Mesendoderm (in vitro differentiated cells): ENCODE data around the gene GLS.

Experiments used
- DNase-seq: peaks from one replicate; pipeline ENCODE4 v3.0.0; 2013
- H2AK5ac ChIP-seq: 2 replicates; pipeline ENCODE4 v1.6.1; 2013; ENCODE audit warnings: low read length, inconsistent platforms
- H2BK120ac ChIP-seq: 2 replicates; pipeline ENCODE4 v1.6.1; 2013; ENCODE audit warnings: low read depth, mild to moderate bottlenecking, low read length, moderate library complexity, mixed read lengths
- H2BK15ac ChIP-seq: replicated peaks from 2 replicates; pipeline ENCODE4 v1.6.1; 2013; ENCODE audit warnings: low read depth, mild to moderate bottlenecking, moderate library complexity
- H2BK5ac ChIP-seq: 2 replicates; pipeline ENCODE4 v1.6.1; 2013; ENCODE audit warnings: low read length, inconsistent platforms
- H3K18ac ChIP-seq: 2 replicates; pipeline ENCODE4 v1.6.1; 2013; ENCODE audit warnings: mild to moderate bottlenecking, low read length, mixed read lengths
- H3K23ac ChIP-seq: one replicate; pipeline ENCODE4 v1.6.1; 2013; ENCODE audit warnings: low read length
- H3K27ac ChIP-seq: 2 replicates; pipeline ENCODE4 v1.5.1; 2013; ENCODE audit warnings: low read depth, mild to moderate bottlenecking, inconsistent platforms, low read length, moderate library complexity
- H3K27me3 ChIP-seq: 2 replicates; pipeline ENCODE4 v1.6.1; 2013; ENCODE audit warnings: low read length, control low read depth, mild to moderate bottlenecking, inconsistent platforms; ENCODE audit not compliant: insufficient read depth, poor library complexity
- H3K36me3 ChIP-seq: 2 replicates; pipeline ENCODE4 v1.6.1; 2013; ENCODE audit warnings: low read length, inconsistent platforms; ENCODE audit not compliant: control insufficient read depth, insufficient read depth
- H3K4ac ChIP-seq: one replicate; pipeline ENCODE4 v1.6.1; 2013; ENCODE audit warnings: low read depth, mild to moderate bottlenecking, low read length, moderate library complexity
- H3K4me1 ChIP-seq: 2 replicates; pipeline ENCODE4 v1.6.1; 2013; ENCODE audit warnings: low read depth, low read length, inconsistent platforms; ENCODE audit not compliant: control insufficient read depth
- H3K4me2 ChIP-seq: 2 replicates; pipeline ENCODE4 v1.6.1; 2013; ENCODE audit warnings: low read length
- H3K4me3 ChIP-seq: 2 replicates; pipeline ENCODE4 v1.5.1; 2013; ENCODE audit warnings: mild to moderate bottlenecking, low read length
- H3K56ac ChIP-seq: one replicate; pipeline ENCODE4 v1.6.1; 2013; ENCODE audit warnings: low read length
- H3K79me1 ChIP-seq: 2 replicates; pipeline ENCODE4 v1.6.1; 2013; ENCODE audit warnings: low read length, inconsistent platforms
- H3K79me2 ChIP-seq: 2 replicates; pipeline ENCODE4 v1.6.1; 2013; ENCODE audit warnings: mild to moderate bottlenecking, low read length; ENCODE audit not compliant: control insufficient read depth, insufficient read depth
- H3K9ac ChIP-seq: 2 replicates; pipeline ENCODE4 v1.6.1; 2013; ENCODE audit warnings: low read length, inconsistent platforms
- H4K5ac ChIP-seq: one replicate; pipeline ENCODE4 v1.6.1; 2013; ENCODE audit warnings: low read length
- H4K8ac ChIP-seq: one replicate; pipeline ENCODE4 v1.6.1; 2013; ENCODE audit warnings: low read depth, mild to moderate bottlenecking, control low read depth, low read length, moderate library complexity
- WGBS: extraction: QIAGEN DNeasy Blood & Tissue Kit; methylation state at CpG from one replicate; pipeline ENCODE4 v1.1.7; 2013; ENCODE audit warnings: low lambda C conversion rate, missing lambda C conversion rate; ENCODE audit not compliant: insufficient coverage; ENCODE audit errors: extremely low coverage; 5-methylcytosine and 5-hydroxymethylcytosine counted together

GLS gene

DNA sequence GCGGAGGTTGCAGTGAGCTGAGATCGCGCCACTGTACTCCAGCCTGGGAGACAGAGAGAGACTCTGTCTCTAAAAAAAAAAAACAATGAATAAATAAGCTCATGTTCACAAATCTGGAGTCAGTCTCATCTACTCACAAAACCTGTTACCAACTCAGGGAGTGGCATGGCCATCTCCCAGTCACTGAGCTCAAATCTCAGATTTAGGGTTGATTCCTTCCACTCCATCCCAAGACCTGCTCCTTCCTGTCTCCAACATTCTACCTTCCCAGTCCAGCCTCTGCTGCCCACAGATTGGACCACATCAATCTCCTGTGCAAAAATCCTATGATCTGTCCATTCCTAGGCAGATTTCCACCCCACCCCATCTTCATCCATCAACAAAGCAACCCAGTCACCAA, 131.7 kb downstream of the GLS start:
- Histone ChIP-seq H2BK5ac (no peak overlapping the region), H4K8ac (no peak overlapping the region), H3K27ac (no peak overlapping the region), H3K79me2 (peaks cover 2% of the 10 kb centered on the region), H2AK5ac (no peak overlapping the region), H3K4me2 (no peak overlapping the region), H4K5ac (no peak overlapping the region), H3K4me3 (no peak overlapping the region), H2BK15ac (no peak overlapping the region), H3K18ac (no peak overlapping the region), H3K9ac (no peak overlapping the region), H3K27me3 (no peaks in the 10 kb centered on the region), H3K4ac (no peak overlapping the region), H3K4me1 (peaks cover 2% of the 10 kb centered on the region), H3K36me3 (no peaks in the 10 kb centered on the region), H3K56ac (no peak overlapping the region), H3K79me1 (peaks cover 3% of the 10 kb centered on the region), H3K23ac (no peak overlapping the region), H2BK120ac (no peak overlapping the region)
- no CpG with 5 or more reads among the region's 3 CpGs for WGBS
- DNase-seq = no peak

DNA sequence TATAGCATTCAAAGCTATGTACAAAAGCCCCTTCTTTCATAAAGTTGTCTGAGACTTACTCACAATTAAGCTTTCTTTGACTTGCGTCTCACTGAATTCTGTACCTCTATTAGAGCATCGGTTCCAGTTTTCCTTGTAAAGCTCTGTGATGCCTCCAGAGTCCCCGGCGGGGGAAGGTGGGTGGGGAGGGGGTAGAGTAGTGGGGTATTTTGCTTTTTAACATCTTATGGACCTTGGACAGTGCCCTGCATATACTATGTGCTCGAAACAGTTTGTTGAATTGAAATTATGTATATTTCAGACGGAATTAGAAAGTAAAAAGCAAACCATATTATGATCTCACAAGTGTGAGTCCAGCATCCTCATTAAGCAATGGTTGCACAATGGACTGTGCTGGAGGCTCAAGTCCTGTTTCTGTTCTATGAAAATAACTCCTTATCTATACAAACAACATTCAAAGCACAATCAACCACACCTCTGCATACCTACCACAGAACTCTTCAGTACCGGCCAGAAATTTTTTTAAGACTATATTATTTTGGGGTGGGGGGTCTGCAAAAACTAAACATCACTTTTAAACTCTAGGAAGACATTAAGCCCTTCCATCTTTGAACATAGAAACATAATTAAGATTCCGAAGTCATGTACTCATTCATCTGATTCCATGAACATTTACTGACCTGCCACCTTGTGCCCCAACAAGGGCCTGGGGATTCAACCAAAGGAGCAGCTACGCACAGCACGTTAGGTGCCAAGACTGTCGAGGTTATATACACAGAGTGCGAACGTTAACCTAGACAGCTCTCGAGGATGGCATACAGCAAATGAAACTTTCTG, 132.4 kb downstream of the GLS start:
- Histone ChIP-seq H3K9ac (peak overlapping the region; percentile 74), H2BK5ac (no peak overlapping the region), H3K4ac (no peak overlapping the region), H2AK5ac (no peak overlapping the region), H2BK120ac (no peak overlapping the region), H4K5ac (no peak overlapping the region), H3K4me3 (peak overlapping the region; percentile 63), H3K4me1 (peaks cover 2% of the 10 kb centered on the region), H3K27me3 (no peaks in the 10 kb centered on the region), H3K79me1 (peaks cover 3% of the 10 kb centered on the region), H3K36me3 (no peaks in the 10 kb centered on the region), H3K23ac (no peak overlapping the region), H3K56ac (peak overlapping the region; percentile 94), H4K8ac (no peak overlapping the region), H2BK15ac (no peak overlapping the region), H3K27ac (no peak overlapping the region), H3K79me2 (peaks cover 2% of the 10 kb centered on the region), H3K18ac (no peak overlapping the region), H3K4me2 (peak overlapping the region; percentile 68)
- DNase-seq = no peak
- WGBS = no CpG with 5 or more reads among the region's 14 CpGs

DNA sequence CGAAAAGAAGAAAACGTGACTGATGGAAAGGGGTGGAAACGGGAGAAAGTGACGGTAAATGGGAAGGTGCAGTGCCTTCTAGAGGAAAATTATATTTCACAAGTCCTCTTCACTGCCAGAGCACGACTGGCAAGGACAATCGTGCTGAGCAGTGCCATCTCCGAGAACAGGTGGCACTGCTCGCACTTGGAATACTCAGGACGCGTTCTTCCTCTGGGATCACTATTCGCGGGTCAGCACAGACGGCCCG, 133.0 kb downstream of the GLS start:
- Histone ChIP-seq H3K4me1 (peaks cover 2% of the 10 kb centered on the region), H3K4me3 (peak overlapping the region; percentile 63), H3K18ac (no peak overlapping the region), H4K8ac (no peak overlapping the region), H3K4me2 (peak overlapping the region; percentile 68), H3K36me3 (no peaks in the 10 kb centered on the region), H3K79me1 (peaks cover 3% of the 10 kb centered on the region), H2BK120ac (no peak overlapping the region), H2BK15ac (no peak overlapping the region), H3K23ac (no peak overlapping the region), H4K5ac (no peak overlapping the region), H3K4ac (no peak overlapping the region), H3K27me3 (no peaks in the 10 kb centered on the region), H2BK5ac (no peak overlapping the region), H2AK5ac (no peak overlapping the region), H3K56ac (peak overlapping the region; percentile 94), H3K79me2 (peaks cover 2% of the 10 kb centered on the region), H3K9ac (peak overlapping the region; percentile 74), H3K27ac (no peak overlapping the region)
- no peak for DNase-seq
- no CpG with 5 or more reads among the region's 14 CpGs for WGBS

GRCh38 chr2:191013932-191014652, 133.5 kb downstream of the GLS start, which contains the start of gene STAT1:
STAT1 (minus strand) TSS chr2:191014171; CDS start chr2:191010003, 4,168 bp downstream.
- H3K18ac ChIP-seq = peak within 1 kb of the TSS; percentile 52
- H2BK15ac ChIP-seq = peak within 1 kb of the TSS; percentile 8
- peaks cover 3% of the 10 kb centered on the region for H3K79me1 ChIP-seq
- peak within 1 kb of the TSS; percentile 73 for H3K4me2 ChIP-seq
- peak within 1 kb of the TSS; percentile 36 for H3K27ac ChIP-seq
- H3K9ac ChIP-seq = peak within 1 kb of the TSS; percentile 74
- no CpG with 5 or more reads among the region's 68 CpGs for WGBS
- peak within 1 kb of the TSS; percentile 4 for H3K4ac ChIP-seq
- peaks cover 2% of the 10 kb centered on the region for H3K4me1 ChIP-seq
- no peaks in the 10 kb centered on the region for H3K27me3 ChIP-seq
- H3K56ac ChIP-seq = peak within 1 kb of the TSS; percentile 94
- H3K36me3 ChIP-seq = no peaks in the 10 kb centered on the region
- DNase-seq = peak; percentile 94
- peaks cover 2% of the 10 kb centered on the region for H3K79me2 ChIP-seq
- peak within 1 kb of the TSS; percentile 32 for H2BK5ac ChIP-seq
- no peak within 1 kb of the TSS for H4K5ac ChIP-seq
- peak within 1 kb of the TSS; percentile 63 for H3K4me3 ChIP-seq
- H4K8ac ChIP-seq = no peak within 1 kb of the TSS
- H2AK5ac ChIP-seq = no peak within 1 kb of the TSS
- no peak within 1 kb of the TSS for H3K23ac ChIP-seq
- no peak within 1 kb of the TSS for H2BK120ac ChIP-seq

DNA sequence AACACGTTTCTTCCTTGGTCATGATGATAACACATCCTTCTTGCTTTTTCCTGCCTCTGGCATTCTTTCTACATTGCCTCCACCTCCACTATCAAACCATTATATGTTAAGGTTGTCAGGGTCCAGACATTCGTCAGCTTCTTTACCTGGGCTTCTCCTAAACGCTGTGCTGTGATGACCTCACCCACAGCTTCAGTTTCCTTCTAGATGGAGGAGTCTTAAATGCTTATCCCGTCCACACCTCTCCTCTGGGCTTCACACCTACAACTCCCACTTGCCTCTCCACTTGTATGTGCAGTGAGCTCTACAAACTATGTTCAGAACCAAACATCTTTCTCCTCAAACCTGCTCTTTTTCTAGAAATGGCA, 134.0 kb downstream of the GLS start:
- H3K79me1 ChIP-seq = peaks cover 3% of the 10 kb centered on the region
- H3K4me1 ChIP-seq = peaks cover 2% of the 10 kb centered on the region
- no peak overlapping the region for H4K5ac ChIP-seq
- H3K23ac ChIP-seq = no peak overlapping the region
- peak overlapping the region; percentile 78 for H3K56ac ChIP-seq
- H3K4ac ChIP-seq = peak overlapping the region; percentile 4
- no CpG with 5 or more reads among the region's 4 CpGs for WGBS
- H3K36me3 ChIP-seq = no peaks in the 10 kb centered on the region
- H2BK120ac ChIP-seq = no peak overlapping the region
- no peak overlapping the region for H2BK5ac ChIP-seq
- H3K9ac ChIP-seq = peak overlapping the region; percentile 65
- no peak for DNase-seq
- peaks cover 2% of the 10 kb centered on the region for H3K79me2 ChIP-seq
- H2BK15ac ChIP-seq = peak overlapping the region; percentile 8
- peak overlapping the region; percentile 73 for H3K4me2 ChIP-seq
- H3K27ac ChIP-seq = no peak overlapping the region
- no peak overlapping the region for H3K4me3 ChIP-seq
- peak overlapping the region; percentile 52 for H3K18ac ChIP-seq
- H3K27me3 ChIP-seq = no peaks in the 10 kb centered on the region
- H4K8ac ChIP-seq = no peak overlapping the region
- no peak overlapping the region for H2AK5ac ChIP-seq
